HG02610 (cell line): Measurements from ENCODE around the gene CYTH4.

Experiments
- ATAC-seq: cut with Tn5 transposase; IDR thresholded peaks from one replicate; pipeline ENCODE4 v1.9.1; 2021; ENCODE audit warnings: mild to moderate bottlenecking, moderate library complexity; ENCODE audit not compliant: unreplicated experiment

CYTH4 gene

GRCh38 chr22:37343863-37344734 is 61.8 kb downstream of the CYTH4 start:
- ATAC-seq = no peak

GRCh38 chr22:37344735-37345449 is 62.6 kb downstream of the CYTH4 start:
- no peak for ATAC-seq

GRCh38 chr22:37345863-37346504 is 63.7 kb downstream of the CYTH4 start:
- ATAC-seq = no peak

- no peak for ATAC-seq
Measured at GRCh38 chr22:37346505-37346895, 64.2 kb downstream of the CYTH4 start.

- ATAC-seq = no peak
Measured at GRCh38 chr22:37349043-37349814, 66.9 kb downstream of the CYTH4 start.

- no peak for ATAC-seq
Measured at GRCh38 chr22:37351232-37351631, 68.9 kb downstream of the CYTH4 start.

GRCh38 chr22:37352481-37352880 is 70.2 kb downstream of the CYTH4 start:
- no peak for ATAC-seq

GRCh38 chr22:37353839-37354238 is 71.5 kb downstream of the CYTH4 start:
- ATAC-seq = no peak

- no peak for ATAC-seq
Measured at GRCh38 chr22:37354261-37354660, 72.0 kb downstream of the CYTH4 start.

- no peak for ATAC-seq
Measured at GRCh38 chr22:37354670-37355069, 72.4 kb downstream of the CYTH4 start.

GRCh38 chr22:37355174-37355573 is 72.9 kb downstream of the CYTH4 start:
- no peak for ATAC-seq

- no peak for ATAC-seq
Measured at GRCh38 chr22:37356922-37357321, 74.6 kb downstream of the CYTH4 start.

- ATAC-seq = no peak
Measured at GRCh38 chr22:37357446-37358075, 75.3 kb downstream of the CYTH4 start.

- no peak for ATAC-seq
Measured at GRCh38 chr22:37358386-37358785, 76.1 kb downstream of the CYTH4 start.

GRCh38 chr22:37358917-37359316 is 76.6 kb downstream of the CYTH4 start:
- no peak for ATAC-seq

GRCh38 chr22:37362621-37363020 is 80.3 kb downstream of the CYTH4 start:
- no peak for ATAC-seq

GRCh38 chr22:37363261-37363992 is 81.1 kb downstream of the CYTH4 start:
- no peak for ATAC-seq
